ENCODE results near the gene UBE2G1. TPM values are rescaled to one million over a fixed set of nuclear protein-coding genes. Genes with fewer than 3 reads are reported as not detected.

The UBE2G1 gene
- total RNA-seq, 1 donor from 2014 or later, result 65.1 TPM

DNA sequence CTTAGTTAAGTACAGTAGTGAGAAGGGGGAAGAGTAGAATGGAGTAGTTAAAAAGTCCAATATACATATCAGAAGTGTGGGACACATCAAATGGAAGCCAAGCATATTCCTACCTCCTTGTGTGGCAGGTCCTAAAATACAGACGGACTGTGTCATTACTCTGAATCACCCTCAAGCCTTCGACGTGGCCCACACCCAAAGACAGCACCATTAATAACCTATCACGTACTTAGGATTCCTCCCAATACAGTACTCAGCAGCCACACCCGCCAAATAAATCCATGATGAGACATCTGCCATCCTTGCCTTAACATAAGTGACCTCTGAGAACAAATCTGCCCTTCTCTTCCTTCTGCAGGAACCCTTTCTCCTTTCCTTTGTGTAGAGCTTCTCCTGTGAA lies 38.9 kb downstream of the UBE2G1 start:
- DNase-seq (ENCODE audit: extremely low spot score, unreplicated experiment), result no peak
- Mint-ChIP-seq H3K9me3 (ENCODE audit: unreplicated experiment) (peaks cover 12% of the 10 kb centered on the region), H3K4me3 (ENCODE audit: unreplicated experiment) (no peak overlapping the region), H3K4me1 (ENCODE audit: unreplicated experiment) (peaks cover 45% of the 10 kb centered on the region), H3K36me3 (ENCODE audit: unreplicated experiment) (peaks cover 8% of the 10 kb centered on the region), H3K27me3 (ENCODE audit: unreplicated experiment) (no peaks in the 10 kb centered on the region), H3K27ac (ENCODE audit: unreplicated experiment) (peak overlapping the region; percentile 72)
- TF ChIP-seq, protein P1, sequence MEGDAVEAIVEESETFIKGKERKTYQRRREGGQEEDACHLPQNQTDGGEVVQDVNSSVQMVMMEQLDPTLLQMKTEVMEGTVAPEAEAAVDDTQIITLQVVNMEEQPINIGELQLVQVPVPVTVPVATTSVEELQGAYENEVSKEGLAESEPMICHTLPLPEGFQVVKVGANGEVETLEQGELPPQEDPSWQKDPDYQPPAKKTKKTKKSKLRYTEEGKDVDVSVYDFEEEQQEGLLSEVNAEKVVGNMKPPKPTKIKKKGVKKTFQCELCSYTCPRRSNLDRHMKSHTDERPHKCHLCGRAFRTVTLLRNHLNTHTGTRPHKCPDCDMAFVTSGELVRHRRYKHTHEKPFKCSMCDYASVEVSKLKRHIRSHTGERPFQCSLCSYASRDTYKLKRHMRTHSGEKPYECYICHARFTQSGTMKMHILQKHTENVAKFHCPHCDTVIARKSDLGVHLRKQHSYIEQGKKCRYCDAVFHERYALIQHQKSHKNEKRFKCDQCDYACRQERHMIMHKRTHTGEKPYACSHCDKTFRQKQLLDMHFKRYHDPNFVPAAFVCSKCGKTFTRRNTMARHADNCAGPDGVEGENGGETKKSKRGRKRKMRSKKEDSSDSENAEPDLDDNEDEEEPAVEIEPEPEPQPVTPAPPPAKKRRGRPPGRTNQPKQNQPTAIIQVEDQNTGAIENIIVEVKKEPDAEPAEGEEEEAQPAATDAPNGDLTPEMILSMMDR (IDR thresholded peaks at IDR 0.05), result no peak

DNA sequence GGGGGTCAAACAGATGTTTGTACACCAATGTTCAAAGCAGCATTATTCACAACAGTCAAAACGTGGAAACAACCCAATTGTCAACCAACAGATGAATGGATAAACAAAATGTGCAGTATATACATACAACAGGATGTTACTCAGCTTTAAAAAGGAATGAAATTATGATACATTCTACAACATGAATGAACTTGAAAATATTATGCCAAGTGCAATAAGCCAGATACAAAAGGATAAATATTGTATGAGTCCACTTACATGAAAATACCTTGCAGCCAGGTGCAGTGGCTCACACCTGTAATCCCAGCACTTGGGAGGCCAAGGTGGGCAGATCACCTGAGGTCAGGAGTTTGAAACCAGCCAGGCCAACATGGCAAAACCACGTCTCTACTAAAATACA lies 39.9 kb downstream of the UBE2G1 start:
- no peak overlapping the region for H3K27ac Mint-ChIP-seq (ENCODE audit: unreplicated experiment)
- H3K4me1 Mint-ChIP-seq (ENCODE audit: unreplicated experiment), result peaks cover 38% of the 10 kb centered on the region
- no peak for DNase-seq (ENCODE audit: extremely low spot score, unreplicated experiment)
- TF ChIP-seq, protein P1 (IDR thresholded peaks at IDR 0.05), result no peak
- no peaks in the 10 kb centered on the region for H3K27me3 Mint-ChIP-seq (ENCODE audit: unreplicated experiment)
- H3K4me3 Mint-ChIP-seq (ENCODE audit: unreplicated experiment), result no peak overlapping the region
- peaks cover 12% of the 10 kb centered on the region for H3K9me3 Mint-ChIP-seq (ENCODE audit: unreplicated experiment)
- H3K36me3 Mint-ChIP-seq (ENCODE audit: unreplicated experiment), result peaks cover 8% of the 10 kb centered on the region

DNA sequence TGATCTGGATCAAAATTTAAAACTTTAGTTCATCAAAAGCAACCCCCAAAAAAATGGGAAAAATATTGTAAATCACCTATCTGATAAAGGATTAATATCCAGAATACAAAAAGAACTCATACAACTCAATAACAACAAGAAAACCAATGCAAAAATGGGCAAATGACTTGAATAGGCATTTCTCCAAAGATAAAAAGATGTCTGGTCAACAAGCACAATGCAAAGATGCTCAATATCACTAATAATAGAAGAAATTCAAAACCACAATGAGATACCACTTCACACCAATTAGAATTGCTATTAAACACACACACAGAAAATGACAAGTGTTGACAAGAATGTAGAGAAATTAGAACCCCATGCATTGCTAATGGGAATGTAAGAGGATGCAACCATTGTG lies 40.4 kb downstream of the UBE2G1 start:
- no peak for DNase-seq (ENCODE audit: extremely low spot score, unreplicated experiment)
- H3K4me1 Mint-ChIP-seq (ENCODE audit: unreplicated experiment), result peaks cover 36% of the 10 kb centered on the region
- H3K27ac Mint-ChIP-seq (ENCODE audit: unreplicated experiment), result no peak overlapping the region
- H3K36me3 Mint-ChIP-seq (ENCODE audit: unreplicated experiment), result peaks cover 8% of the 10 kb centered on the region
- TF ChIP-seq, protein P1 (IDR thresholded peaks at IDR 0.05), result no peak
- no peaks in the 10 kb centered on the region for H3K27me3 Mint-ChIP-seq (ENCODE audit: unreplicated experiment)
- no peak overlapping the region for H3K4me3 Mint-ChIP-seq (ENCODE audit: unreplicated experiment)
- peaks cover 12% of the 10 kb centered on the region for H3K9me3 Mint-ChIP-seq (ENCODE audit: unreplicated experiment)

DNA sequence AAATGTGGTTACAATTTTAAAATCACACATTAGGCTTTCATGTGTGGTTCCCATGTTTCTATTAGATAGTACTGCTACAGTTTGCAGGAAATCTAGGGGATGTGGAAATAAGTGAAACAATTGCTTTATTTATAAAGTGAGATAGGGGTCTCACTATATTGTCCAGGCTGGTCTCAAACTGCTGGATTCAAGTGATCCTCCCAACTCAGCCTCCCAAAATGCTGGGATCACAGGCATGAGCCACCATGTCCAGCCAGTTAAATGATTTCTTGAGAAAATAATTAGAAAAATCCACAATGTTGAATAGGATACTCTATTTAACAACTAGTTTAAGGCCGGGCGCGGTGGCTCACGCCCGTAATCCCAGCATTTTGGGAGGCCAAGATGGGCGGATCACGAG lies 42.0 kb downstream of the UBE2G1 start:
- H3K9me3 Mint-ChIP-seq (ENCODE audit: unreplicated experiment), result peaks cover 12% of the 10 kb centered on the region
- TF ChIP-seq, protein P1 (IDR thresholded peaks at IDR 0.05), result no peak
- peaks cover 27% of the 10 kb centered on the region for H3K4me1 Mint-ChIP-seq (ENCODE audit: unreplicated experiment)
- H3K27me3 Mint-ChIP-seq (ENCODE audit: unreplicated experiment), result no peaks in the 10 kb centered on the region
- H3K36me3 Mint-ChIP-seq (ENCODE audit: unreplicated experiment), result peaks cover 7% of the 10 kb centered on the region
- no peak overlapping the region for H3K4me3 Mint-ChIP-seq (ENCODE audit: unreplicated experiment)
- DNase-seq (ENCODE audit: extremely low spot score, unreplicated experiment), result no peak
- H3K27ac Mint-ChIP-seq (ENCODE audit: unreplicated experiment), result no peak overlapping the region

DNA sequence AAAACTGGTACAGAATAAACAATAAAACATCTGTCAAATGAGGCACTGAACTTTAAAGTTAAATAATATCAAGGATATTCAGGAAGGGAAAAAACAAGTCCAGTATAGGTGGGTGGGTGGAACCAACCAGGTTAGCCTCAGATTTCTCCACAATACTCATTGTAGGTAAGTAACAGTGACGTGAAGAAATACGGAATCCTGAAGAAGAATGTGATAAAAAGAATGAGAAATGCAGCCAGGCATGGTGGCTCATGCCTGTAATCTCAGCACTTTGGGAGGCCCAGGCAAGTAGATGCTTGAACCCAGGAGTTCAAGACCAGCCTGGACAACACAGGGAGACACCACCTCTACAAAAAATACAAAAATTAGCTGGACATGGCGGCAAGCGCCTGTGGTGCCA lies 47.3 kb downstream of the UBE2G1 start:
- no peak overlapping the region for H3K4me3 Mint-ChIP-seq (ENCODE audit: unreplicated experiment)
- no peak for DNase-seq (ENCODE audit: extremely low spot score, unreplicated experiment)
- H3K27ac Mint-ChIP-seq (ENCODE audit: unreplicated experiment), result no peak overlapping the region
- H3K27me3 Mint-ChIP-seq (ENCODE audit: unreplicated experiment), result no peaks in the 10 kb centered on the region
- peaks cover 13% of the 10 kb centered on the region for H3K4me1 Mint-ChIP-seq (ENCODE audit: unreplicated experiment)
- TF ChIP-seq, protein P1 (IDR thresholded peaks at IDR 0.05), result no peak
- no peaks in the 10 kb centered on the region for H3K36me3 Mint-ChIP-seq (ENCODE audit: unreplicated experiment)
- H3K9me3 Mint-ChIP-seq (ENCODE audit: unreplicated experiment), result no peaks in the 10 kb centered on the region

Data from osteocyte (in vitro differentiated cells).